NCI-H2081 treated with DMSO at 0.1 percent for 48 hours (cell line): ENCODE results near the gene WDR7.

Experiments
- DNase-seq: peaks from one replicate; lab custom pipeline; 2025; lab: John Stamatoyannopoulos, UW

Gene WDR7

GRCh38 chr18:57048351-57048750, 397.2 kb downstream of the WDR7 start:
- DNase-seq = no peak

DNA sequence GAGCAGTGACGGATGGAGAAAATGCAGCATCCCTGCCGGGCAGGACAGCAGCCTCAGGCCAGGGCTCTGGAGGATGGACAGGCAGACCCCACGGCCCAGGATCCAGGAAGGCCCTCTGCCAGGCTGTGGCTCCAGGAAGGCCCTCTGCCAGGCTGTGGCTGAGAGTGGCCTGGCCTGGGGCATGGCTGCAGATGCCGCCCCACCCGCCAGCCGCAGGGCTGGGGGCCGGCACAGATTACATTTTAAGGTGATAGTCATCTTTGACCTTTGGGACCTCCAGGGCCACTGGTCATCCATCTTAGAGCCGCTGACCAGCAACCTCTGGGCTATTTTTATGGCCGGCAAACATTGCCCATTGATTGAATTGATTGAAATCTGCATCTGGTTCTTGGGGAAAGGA, 397.7 kb downstream of the WDR7 start:
- DNase-seq = no peak

- no peak for DNase-seq
Measured at GRCh38 chr18:57050310-57050949, 399.3 kb downstream of the WDR7 start.

DNA sequence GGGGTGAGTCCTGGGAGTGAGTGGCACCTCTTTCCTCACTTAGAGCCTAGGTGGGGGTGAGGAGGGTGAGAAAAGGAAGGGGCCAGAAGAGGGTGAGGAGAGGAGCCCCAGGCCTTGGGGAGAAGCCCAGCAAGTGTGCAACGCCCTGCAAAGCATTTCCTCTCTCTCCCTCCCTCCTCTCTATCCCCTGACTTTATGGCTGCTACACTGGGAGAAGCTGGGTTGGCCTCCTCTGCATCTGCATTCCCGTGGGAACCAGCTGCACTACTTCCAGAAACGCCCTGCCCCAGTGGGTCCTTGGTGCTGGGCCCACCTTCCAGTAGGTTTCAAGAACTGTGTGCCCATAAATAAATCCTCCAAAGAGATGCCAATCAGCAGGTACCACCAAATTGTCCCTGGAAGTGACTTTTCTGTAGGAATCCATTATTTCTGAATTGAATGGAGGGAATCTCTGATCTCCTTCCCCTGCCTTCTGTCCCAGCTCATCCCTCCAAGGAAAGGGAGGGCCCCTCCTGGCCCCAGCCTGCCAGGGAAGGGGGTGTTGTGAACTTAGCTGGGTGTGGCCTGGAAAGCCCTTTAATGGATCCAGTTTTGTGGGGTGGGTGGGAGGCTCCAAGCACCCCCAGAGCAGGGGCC, 400.0 kb downstream of the WDR7 start:
- DNase-seq = no peak

DNA sequence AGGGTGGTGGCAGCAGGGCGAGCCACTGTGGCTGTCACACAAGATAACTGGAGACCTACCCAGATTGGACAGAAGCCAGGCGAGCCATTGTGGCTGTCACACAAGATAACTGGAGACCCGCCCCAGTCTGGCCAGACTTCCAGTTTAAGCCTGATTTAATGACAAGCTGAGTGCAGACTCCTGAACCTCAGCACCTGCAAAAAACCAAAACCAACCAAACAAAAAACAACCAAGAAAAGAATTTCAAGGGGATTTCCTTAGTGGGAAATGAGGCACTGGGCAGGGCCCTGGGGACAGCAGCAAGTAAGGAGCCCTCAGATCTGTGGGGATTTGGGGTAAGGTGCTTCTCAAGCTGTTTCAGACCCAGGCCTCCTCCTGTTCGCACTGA, 400.5 kb downstream of the WDR7 start:
- DNase-seq = no peak

DNA sequence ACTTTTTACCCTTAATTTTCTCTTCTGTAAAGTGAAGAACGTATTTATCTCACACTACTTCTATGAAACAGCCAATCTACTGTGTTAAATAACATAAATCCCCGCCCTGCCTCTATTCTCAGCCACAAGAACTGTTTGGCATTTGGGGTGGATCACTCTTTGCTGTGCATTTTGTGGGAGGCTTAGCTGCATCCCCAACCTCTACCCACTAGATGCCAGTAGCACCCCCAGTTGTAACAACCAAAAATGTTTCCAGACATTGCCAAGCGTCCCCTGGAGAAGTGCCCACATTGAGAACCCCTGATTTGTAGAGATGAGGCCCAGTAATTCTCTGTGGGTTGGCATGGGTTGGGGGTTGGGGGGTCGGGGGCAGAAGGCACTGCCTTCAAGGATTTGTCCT, 401.0 kb downstream of the WDR7 start:
- no peak for DNase-seq

- no peak for DNase-seq
Measured at GRCh38 chr18:57052759-57053158, 401.6 kb downstream of the WDR7 start.

GRCh38 chr18:57054891-57055290, 403.7 kb downstream of the WDR7 start:
- DNase-seq = no peak

GRCh38 chr18:57057890-57058289, 406.7 kb downstream of the WDR7 start:
- DNase-seq = no peak

DNA sequence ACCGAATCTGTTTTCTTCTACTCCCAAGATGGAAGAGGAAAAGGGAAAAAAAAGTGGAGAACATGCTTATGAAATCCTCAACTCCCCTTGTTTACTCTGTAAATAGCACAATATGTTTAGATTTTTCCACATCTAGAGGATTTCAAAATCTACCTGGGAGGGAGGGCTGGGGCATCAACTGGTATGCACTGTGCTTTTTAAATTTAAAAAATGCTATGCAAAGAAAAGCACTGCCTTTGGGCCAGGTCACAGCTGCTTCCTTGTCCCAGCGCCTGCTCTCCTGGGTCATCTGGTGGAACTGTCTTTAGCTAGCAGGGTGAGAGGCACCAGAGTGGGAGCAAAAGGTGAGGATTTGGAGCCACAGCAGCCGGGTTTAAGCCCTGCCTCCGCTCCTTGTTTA, 407.6 kb downstream of the WDR7 start:
- DNase-seq = no peak

- DNase-seq = no peak
Measured at GRCh38 chr18:57059366-57059765, 408.2 kb downstream of the WDR7 start.

DNA sequence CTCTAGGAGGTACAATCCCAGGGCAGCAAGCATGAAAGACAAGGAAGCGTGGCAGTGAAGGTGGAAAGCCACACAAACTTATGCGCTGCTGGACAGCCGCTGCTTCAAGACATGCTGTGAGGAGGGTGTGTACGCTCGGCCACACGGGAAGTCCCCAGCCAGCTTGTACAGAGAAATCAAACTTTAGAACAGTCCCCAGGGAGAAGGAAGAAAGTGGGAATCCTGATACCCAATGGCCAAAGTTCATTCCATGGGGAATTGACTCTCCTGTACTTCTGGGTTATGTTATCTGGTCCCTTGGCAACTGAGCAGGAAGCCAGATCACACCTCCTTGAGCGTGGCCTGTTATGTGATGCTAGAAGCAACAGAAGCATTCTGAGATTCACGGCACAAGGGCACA, 409.7 kb downstream of the WDR7 start:
- no peak for DNase-seq

GRCh38 chr18:57062178-57062577, 411.0 kb downstream of the WDR7 start:
- DNase-seq = no peak

DNA sequence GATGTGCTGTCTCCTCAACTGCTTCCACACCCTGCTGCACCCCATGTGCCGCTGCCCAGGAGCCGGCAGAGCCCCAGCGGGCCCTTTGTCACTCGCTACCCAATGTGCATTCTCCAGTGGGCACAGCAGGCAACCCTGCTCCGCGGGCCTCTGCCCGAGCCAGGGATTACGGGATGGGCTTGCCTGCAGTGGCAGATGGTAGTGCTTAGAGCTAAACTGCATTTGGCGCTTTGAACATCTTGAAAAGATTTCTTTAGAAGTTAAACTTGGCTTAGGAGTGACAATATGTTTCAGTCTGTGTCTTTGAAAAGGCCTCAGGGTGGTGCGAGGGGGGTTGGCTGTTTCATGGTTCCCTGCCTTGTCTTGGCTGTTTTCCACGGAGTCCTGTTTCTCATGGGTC, 411.7 kb downstream of the WDR7 start:
- no peak for DNase-seq

DNA sequence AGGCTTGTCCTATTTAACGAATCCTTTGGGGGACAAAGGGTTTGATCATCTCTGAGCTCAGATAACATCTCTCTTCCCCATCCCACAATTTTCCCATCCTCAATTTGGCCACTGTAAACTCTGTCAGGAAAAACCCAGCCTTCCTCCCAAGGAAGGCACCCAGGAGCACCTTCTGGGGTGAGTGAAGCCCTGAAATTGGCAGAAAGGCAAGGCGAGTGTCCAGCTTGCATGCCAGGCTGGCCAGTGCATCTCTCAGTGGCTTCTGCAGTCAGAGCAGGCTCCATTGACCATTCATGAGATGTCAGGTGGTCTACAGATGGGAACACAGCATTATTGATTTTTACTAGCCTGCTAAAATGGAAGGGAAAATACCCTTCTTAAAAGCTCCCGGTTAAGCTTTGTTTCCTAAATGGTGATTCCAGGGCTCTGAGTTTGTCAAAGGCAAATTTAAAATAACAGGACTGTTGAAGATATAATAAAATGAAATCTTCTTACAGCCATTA, 412.5 kb downstream of the WDR7 start:
- no peak for DNase-seq

DNA sequence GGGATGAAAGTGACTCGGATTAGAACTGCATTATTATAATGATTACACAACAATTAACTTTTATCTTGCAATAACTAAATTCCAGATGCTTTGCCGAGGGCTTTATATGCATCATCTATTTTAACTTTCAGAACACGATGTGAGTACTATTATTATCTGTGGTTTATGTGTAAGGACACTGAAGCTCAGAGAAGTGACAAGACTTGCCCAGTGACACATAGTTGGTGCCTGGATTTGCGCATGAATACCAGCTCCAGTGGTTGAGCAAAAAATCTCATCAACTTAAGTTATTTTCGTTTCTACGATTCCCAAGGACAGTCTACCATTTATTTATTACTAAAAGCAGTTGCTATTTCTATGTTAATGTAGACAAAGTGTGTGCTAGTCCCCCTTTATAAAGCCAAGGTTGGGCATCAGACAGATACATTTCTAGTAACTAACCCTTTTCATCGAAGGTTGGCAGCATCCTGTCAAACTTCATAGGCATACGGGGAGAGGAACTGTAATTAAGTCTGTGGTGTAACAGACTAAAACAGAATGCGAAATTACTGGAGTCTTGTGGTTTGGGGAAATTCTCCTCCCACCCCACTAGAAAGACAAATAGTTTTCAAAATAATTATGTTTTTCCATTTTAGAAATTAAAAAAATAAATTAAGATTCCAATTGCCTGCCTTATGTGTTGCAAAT, 422.5 kb downstream of the WDR7 start:
- DNase-seq = no peak

GRCh38 chr18:57075716-57076400, 424.7 kb downstream of the WDR7 start:
- DNase-seq = no peak

DNA sequence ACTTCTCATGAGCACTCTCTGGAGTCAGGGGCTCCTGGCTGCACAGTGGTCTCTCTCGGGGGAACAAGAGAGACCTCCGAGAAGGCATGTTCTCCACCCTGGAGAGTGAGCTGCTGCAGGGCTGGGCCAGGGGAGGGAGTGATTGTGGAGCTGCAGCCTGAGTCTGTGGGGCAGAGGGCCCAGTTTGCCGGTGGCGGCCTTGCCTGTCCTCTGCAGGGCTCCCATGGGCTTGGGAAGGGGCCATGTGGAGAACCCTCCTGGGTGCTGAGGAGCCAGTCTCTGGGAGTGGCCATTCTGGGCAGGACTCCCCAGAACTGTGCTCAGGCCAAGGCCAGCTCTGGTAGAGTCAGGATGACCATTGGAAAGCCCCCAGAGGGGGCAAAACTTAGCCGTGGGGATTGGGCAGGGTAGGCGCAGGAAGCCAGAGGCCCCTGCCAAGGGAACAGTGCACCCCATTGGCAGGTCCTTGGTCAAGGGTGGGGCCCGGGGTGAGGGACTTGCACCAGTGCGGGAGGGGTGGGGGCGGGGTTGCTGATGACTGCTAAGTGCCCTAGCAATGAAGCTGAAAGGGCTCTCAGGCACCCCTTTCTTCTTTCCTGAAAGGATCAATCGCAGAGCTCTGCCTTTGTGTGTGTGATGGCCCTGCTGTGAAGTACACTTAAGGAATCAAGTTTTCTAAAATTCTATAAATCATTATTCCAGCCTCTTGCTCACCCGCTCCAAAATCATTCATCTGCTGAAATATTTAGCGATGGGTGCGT, 426.0 kb downstream of the WDR7 start:
- DNase-seq = no peak

GRCh38 chr18:57077786-57078552, 426.8 kb downstream of the WDR7 start:
- DNase-seq = no peak

- no peak for DNase-seq
Measured at GRCh38 chr18:57078614-57079013, 427.5 kb downstream of the WDR7 start.

DNA sequence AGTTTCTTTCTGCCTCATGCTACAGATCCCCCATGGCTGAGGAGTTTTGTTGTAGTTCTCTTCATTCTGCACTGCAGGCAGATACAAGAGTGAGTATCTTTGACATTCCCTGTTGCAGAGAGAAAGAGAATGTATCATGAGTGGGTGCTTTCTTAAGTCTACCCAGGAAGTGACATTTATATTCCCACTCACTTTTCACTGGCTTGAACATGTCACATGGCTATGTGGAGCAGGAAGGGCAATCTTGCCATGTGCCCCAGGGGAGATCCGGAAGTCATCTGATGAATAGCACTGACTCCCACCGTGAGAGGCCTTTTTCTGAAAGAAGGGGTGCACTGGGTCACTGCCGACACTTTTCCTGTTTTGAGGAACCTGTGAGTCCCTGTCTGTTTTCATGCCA, 429.3 kb downstream of the WDR7 start:
- no peak for DNase-seq
